HG02870 (cell line): ENCODE results near the gene MMP11.

ENCODE experiments used
- ATAC-seq: cut with Tn5 transposase; IDR thresholded peaks from one replicate; pipeline ENCODE4 v1.9.1; 2021; ENCODE audit warnings: mild to moderate bottlenecking, moderate library complexity; ENCODE audit not compliant: unreplicated experiment

Gene MMP11

DNA sequence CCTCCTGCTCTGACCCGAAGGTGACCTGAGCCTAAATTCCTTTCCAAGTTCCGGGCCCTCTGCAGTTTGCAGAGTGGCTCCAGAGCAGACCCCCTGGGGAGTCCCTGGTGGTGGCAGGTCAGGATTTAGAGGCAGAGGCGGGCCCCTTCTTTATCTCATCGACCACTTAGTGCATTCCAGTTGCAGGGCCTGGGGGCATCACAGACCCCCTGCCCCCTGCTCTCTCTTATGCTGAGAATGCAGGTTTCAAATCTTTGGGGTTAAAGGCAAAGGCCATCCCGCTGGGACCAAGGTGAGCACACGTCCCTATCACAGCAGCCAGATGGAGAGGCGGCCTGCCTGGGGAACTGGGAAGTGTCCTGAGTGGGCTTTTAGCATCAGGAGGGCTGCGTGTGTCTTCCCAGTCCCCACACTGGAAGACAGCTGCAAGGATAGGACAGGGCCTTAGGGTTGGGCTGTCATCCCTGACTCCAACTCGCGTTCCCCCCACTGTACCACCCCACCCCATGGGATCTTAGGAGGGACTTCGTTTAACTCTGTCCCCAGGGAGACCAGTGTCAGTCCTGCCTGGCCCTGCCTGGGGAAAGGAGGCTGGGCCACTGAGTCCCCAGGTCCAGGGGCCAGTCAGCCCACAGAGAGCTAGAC lies 54.8 kb downstream of the MMP11 start:
- no peak for ATAC-seq

DNA sequence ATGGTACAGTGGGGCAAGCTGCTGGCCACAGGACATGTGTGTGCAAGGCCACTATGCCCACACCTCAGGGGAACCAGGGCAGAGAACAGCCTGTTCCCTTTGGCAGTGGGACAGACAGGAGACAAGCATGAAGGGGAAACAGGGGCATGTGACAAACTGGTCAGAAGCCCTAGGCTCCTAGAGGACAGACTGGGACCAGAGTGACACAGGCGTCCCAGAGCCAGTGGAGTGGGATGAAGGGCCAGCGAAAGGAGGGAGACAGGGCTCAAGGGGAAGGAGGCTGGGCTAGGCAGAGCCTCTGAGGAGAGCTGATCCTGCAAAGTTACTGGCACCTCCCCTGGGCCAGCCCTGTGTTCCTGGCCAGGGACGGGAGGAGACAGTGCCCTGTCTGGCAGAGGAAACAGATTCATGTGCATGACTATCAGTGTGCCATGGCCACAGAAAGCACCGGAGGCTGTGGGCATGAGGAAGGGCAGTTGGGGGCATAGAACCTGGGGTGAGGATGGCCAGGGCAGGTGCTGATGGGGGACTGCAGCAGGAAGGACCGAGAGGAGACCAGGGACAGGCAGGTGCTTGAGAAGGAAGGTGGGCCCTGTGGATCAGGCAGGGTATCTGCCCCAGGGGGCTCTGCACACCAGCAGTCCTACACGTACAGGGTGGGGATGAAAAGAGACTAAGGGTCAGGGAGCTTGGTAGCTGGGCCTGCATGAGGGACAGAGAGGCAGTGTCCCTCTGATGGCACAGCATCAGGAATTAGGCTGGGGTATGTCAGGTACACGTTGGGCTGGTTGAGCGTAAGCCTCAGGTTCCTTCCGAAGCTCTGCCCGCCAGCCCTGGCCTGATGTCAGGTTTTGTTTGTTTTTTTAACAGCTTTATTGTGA lies 56.4 kb downstream of the MMP11 start:
- ATAC-seq, result no peak

DNA sequence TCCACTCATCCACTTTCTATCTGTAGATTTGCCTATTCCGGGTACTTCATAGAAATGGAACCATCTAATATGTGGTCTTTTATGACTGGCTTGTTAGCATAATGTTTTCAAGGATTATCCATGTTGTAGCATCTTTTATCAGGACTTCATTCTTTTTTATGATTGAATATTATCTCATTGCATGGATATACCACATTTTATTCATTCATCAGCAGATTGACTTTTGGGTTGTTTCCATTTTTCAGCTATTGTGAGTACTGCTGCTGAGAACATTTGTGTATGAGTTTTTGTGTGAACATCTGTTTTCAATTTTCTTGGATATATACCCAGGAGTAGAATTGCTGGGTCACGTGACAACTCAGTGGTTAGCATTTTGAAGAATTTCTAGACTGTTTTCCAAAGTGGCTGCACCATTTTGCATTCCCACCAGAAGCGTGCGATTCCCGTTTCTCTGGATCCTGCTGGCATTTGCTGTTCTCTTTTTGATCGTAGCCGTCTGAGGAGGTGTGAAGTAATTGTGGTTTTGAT lies 57.3 kb downstream of the MMP11 start:
- no peak for ATAC-seq

DNA sequence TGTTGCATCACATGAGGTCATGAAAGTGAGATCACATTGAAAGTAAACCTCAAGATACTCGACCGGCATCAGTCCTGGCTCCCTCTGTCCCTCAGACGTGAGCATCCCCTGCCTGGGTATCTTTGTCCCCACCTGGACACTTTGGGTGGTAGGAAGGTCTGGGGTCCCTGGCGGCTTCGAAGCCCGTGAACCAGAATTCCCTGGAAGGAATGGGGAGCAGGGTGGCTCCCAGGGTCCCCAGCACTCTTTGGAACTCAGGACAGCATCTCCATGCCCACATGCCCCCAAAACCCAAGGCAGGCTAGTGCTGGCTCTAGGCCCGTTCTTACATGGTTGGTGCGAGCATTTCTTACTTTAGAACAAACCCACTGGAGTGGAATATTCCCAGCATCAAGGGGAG lies 58.6 kb downstream of the MMP11 start:
- no peak for ATAC-seq

DNA sequence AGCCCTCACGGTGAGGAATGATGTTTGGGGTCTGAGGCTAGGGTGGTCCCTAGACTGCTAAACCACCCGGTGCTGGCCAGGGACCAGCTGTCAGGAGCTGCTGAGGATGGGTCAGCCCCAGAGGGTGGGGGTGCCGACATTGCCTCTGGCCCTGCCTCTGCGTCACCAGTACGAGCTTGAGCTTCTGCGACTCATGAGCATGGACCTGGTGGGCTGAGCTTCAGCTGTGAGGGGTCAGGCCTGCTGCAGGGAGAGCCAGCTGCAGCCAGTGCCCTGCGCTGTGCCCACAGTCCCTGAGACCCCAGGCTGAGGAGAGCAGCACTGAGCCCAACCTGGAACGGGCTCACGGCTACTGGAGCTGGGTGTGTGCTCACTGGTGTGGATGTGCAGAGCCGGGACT lies 59.1 kb downstream of the MMP11 start:
- no peak for ATAC-seq

DNA sequence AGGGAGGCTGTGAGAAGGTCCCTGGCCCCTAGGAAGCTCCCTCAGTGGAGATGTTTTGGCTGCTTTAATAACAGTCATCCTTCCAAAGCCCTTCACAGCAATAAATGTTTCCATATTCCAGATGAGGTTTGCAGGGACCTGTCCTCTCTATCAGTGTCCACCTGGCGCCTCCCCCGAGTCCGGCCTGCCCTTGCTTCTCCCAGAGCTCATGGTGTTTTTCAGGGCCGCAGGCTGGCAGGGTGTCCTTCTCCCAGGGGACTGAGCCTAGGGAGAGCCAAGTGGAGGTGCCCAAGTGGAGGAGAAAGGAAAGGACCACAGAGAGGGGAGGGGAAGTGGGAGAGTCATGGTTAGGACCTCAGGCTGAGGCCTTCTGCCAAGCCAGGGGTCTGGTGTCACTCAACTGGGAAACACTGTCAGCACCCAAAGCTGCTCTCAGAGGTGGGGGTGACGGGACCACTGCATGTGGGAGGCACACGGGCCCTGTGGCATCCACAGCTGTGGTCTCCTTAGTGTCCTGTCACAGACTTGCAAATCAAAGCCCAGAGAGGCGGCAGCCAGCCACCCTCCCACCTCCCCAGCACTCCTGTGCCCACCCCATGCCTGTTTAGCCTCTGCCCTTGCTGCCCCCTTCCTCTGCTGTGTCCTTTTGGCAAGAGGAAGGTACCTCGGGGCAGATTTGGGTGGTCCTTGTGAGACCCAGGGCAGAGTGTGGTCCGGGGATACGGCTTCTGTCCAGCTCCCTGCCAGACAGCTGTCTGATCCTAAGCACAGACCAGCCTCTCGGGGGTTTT lies 59.8 kb downstream of the MMP11 start:
- no peak for ATAC-seq

DNA sequence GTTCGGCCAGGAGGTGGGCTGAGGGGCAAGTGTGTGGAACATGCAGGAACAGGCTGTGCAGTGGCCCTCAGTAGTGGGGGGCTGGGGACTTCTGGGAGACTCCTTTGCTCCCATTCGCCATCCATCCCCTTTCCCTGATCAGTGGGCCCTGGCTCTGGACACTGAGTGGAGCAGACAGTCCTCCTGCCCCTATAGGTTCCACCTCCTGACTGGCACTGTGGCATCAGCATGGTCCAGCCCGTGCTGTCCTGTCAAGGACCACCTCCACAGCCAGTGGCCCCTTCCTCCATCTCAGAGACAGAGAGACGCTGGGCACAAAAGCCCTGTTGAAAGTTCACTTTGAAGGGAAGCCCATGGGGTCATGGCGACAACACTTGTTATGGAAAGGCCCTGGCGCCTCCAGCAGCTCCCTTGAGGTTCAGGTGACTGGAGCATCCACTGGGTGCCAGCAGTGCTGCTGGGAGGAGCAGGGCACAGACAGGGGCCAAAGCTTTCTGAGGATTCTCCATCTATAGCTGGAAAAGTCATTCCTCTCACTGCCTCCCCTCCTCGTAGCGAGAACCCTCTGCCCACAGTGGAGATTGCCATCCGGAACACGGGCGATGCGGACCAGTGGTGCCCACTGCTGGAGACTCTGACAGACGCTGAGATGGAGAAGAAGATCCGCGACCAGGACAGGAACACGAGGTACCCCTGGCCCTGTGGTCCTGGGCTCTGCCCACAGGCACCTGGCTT lies 60.5 kb downstream of the MMP11 start:
- ATAC-seq, result no peak
